Left ventricle myocardium inferior (tissue), 1 donor: ENCODE measurements around the gene CPNE5. TPM values are rescaled to one million over a fixed set of nuclear protein-coding genes. Genes with fewer than 3 reads are reported as not detected.

Experiments used
- DNase-seq: peaks from one replicate; pipeline ENCODE4 v3.0.0-alpha.2; 2020
- H3K27ac ChIP-seq: fragments of 200-600 bp; replicated peaks from 2 replicates; pipeline ENCODE4 v1.8.0; 2021
- H3K27me3 ChIP-seq: fragments of 200-600 bp; 2 replicates; pipeline ENCODE4 v1.8.0; 2021; ENCODE audit warnings: low read depth
- H3K36me3 ChIP-seq: fragments of 200-600 bp; 2 replicates; pipeline ENCODE4 v1.8.0; 2021
- H3K4me1 ChIP-seq: fragments of 200-600 bp; 2 replicates; pipeline ENCODE4 v1.8.0; 2021
- H3K4me3 ChIP-seq: fragments of 200-600 bp; 2 replicates; pipeline ENCODE4 v1.8.0; 2021; ENCODE audit warnings: mild to moderate bottlenecking, moderate library complexity
- H3K9me3 ChIP-seq: fragments of 200-600 bp; replicated peaks from 2 replicates; pipeline ENCODE4 v1.8.0; 2021
- CTCF ChIP-seq: fragments of 200-600 bp; IDR thresholded peaks from 2 replicates; pipeline ENCODE4 v1.8.0; 2021; ENCODE audit warnings: antibody characterized with exemption, mild to moderate bottlenecking, borderline replicate concordance
- intact Hi-C: fragments of 100-400 bp; cut with micrococcal nuclease; formaldehyde crosslinking; loops from one replicate; pipeline ENCODE4 v1.11.0; 2022
- total RNA-seq: library from RNA; stranded (reverse); fragmentation: NEBNext Ultra II Directional; extraction: Animal tissue kit (Norgen Biotek cat#: 25700); gene quantifications from one replicate; pipeline ENCODE4 v1.2.1, GENCODE V29; 2021
- donor health status: DM: no; HTN: yes; CAD: no; lungs with severe emphysema.

Gene CPNE5
- total RNA-seq, 1 donor from 2014 or later: 26.5 TPM

GRCh38 chr6:36765594-36766398 lies 73.4 kb downstream of the CPNE5 start:
- Histone ChIP-seq H3K27me3 (no peaks in the 10 kb centered on the region), H3K27ac (peak overlapping the region; percentile 6), H3K4me3 (no peak overlapping the region), H3K9me3 (no peaks in the 10 kb centered on the region), H3K4me1 (peaks cover 51% of the 10 kb centered on the region), H3K36me3 (no peaks in the 10 kb centered on the region)
- peak; percentile 77 for DNase-seq
- intact Hi-C loops: loop anchor here (5.0 kb wide), 1 partner anchor 87 kb away; no protein-coding TSS in a partner anchor
- TF ChIP-seq CTCF: peak; percentile 91

- DNase-seq: no peak
- TF ChIP-seq CTCF: no peak
- H3K4me1 ChIP-seq: peaks cover 45% of the 10 kb centered on the region
- intact Hi-C loops: loop anchor here (5.0 kb wide), 1 partner anchor 87 kb away; no protein-coding TSS in a partner anchor
- no peaks in the 10 kb centered on the region for H3K27me3 ChIP-seq
- H3K36me3 ChIP-seq: no peaks in the 10 kb centered on the region
- H3K4me3 ChIP-seq: no peak overlapping the region
- H3K27ac ChIP-seq: peak overlapping the region; percentile 6
- no peaks in the 10 kb centered on the region for H3K9me3 ChIP-seq
These were observed 74.1 kb downstream of the CPNE5 start for GRCh38 chr6:36765190-36765589.

- TF ChIP-seq CTCF: no peak
- Histone ChIP-seq H3K4me3 (no peak overlapping the region), H3K36me3 (no peaks in the 10 kb centered on the region), H3K27ac (no peak overlapping the region), H3K4me1 (peaks cover 31% of the 10 kb centered on the region), H3K9me3 (no peaks in the 10 kb centered on the region), H3K27me3 (no peaks in the 10 kb centered on the region)
- intact Hi-C loops: no loop called here
- no peak for DNase-seq
These were observed 77.1 kb downstream of the CPNE5 start for GRCh38 chr6:36762123-36762522.

GRCh38 chr6:36760685-36761435 lies 78.4 kb downstream of the CPNE5 start:
- H3K36me3 ChIP-seq: no peaks in the 10 kb centered on the region
- intact Hi-C loops: no loop called here
- TF ChIP-seq CTCF: no peak
- DNase-seq: no peak
- H3K4me3 ChIP-seq: no peak overlapping the region
- no peak overlapping the region for H3K27ac ChIP-seq
- H3K9me3 ChIP-seq: no peaks in the 10 kb centered on the region
- peaks cover 30% of the 10 kb centered on the region for H3K4me1 ChIP-seq
- H3K27me3 ChIP-seq: no peaks in the 10 kb centered on the region

- Histone ChIP-seq H3K4me3 (no peak overlapping the region), H3K36me3 (no peaks in the 10 kb centered on the region), H3K27me3 (no peaks in the 10 kb centered on the region), H3K9me3 (no peaks in the 10 kb centered on the region), H3K4me1 (peaks cover 27% of the 10 kb centered on the region), H3K27ac (no peak overlapping the region)
- peak; percentile 97 for TF ChIP-seq CTCF
- DNase-seq: peak; percentile 77
- intact Hi-C loops: loop anchor here (10.0 kb wide), 2 partner anchors 74 to 144 kb away; no protein-coding TSS in a partner anchor
These were observed 80.0 kb downstream of the CPNE5 start for GRCh38 chr6:36759148-36759759.
